Measurements from ENCODE around the gene CSNK1G1.
"Not testable (repeated sequence)": the region's sequence is repeated elsewhere in the genome, so short reads cannot be mapped to it uniquely, and the experiment has no call there.

The CSNK1G1 gene

GRCh38 chr15:64138331-64138941 lies 217.5 kb downstream of the CSNK1G1 start:
- in situ Hi-C loops (cut with MboI; ENCODE audit: low sequenced_read_pairs), result no loop called here

DNA sequence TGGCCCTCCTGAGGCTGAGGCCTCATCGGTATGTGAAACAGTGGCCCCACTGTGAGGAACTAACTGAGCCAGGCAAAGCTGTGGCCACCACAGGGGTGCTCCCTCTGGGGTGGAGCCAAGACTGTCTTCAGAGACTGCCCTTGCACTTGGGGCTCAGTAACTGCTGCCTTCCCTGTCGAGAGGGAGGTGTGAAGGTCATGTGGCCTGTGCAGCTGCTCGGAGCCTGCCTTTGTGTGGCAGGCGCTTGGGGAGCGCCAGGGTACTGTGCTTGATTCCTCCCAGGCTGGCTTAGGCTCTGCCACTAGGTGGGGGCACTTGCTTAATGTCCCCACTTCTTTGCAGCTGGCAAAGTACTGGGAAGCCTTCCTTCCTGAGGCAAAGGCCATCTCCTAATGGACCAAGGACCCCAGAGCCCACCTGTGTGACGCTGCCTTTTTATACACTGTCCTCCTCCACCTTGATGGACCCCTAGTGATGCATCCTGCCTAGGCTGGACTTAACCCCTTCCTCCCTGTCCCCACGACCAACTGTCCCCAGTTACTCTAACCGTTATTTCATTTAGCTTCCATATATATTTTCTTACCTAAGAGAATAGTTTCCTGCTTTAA lies 218.6 kb downstream of the CSNK1G1 start:
- in situ Hi-C loops (cut with MboI; ENCODE audit: low sequenced_read_pairs), result no loop called here

DNA sequence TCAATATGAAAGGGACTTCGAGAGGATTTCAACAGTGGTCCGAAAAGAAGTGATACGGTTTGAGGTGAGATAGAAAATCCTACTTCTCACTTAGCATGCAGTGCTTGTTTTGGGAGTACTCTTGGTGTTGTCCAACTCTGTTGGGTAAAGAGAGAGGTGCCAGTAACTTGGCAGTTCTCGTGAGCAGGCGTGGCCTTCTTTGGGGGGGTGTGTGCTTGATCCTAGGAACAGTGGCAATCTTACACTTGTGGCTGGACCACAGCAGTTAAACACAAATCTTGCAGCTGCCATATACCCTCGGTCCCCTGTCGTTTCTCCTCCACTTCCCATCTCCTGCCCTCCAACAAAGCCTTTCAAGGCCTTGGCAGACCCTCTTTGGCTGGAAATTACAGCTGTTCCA lies 219.6 kb downstream of the CSNK1G1 start:
- in situ Hi-C loops (cut with MboI; ENCODE audit: low sequenced_read_pairs), result no loop called here

- in situ Hi-C loops (cut with MboI; ENCODE audit: low sequenced_read_pairs), result no loop called here
These were observed 221.6 kb downstream of the CSNK1G1 start for GRCh38 chr15:64134345-64134829.

DNA sequence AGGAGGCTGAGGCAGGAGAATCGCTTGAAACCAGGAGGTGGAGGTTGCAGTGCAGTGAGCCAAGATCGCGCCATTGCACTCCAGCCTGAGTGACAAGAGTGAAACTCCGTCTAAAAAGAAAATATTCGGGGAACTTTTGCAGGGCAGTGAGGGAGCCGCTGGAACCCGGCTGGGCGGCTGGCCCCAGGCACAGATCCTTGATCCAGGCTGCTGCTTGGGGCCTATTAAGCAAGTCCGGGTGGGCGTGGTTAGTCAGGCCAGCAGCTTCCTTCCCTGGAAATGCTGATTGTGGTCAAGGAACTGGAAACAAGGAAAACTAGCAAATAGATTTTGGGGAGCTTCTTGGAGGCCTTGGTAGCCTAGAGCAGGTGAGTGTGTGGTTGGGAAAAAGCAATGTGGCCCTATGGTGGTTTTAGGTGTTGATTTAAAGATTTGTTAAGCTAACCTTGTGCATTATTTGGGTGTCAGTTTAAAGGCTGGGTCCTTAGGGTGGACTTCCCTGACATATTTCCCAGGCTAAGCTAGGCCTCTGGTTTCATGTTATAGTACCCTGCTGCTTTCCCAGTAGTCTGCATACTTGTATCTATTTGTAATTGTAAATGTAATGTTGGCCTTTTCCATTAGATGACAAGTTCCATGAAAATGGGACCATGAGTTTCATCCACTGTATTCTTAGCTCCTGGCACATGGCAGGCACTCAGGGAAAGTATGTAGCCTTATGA lies 222.2 kb downstream of the CSNK1G1 start:
- in situ Hi-C loops (cut with MboI; ENCODE audit: low sequenced_read_pairs), result no loop called here

- in situ Hi-C loops (cut with MboI; ENCODE audit: low sequenced_read_pairs), result no loop called here
These were observed 223.8 kb downstream of the CSNK1G1 start for GRCh38 chr15:64132217-64132616.

DNA sequence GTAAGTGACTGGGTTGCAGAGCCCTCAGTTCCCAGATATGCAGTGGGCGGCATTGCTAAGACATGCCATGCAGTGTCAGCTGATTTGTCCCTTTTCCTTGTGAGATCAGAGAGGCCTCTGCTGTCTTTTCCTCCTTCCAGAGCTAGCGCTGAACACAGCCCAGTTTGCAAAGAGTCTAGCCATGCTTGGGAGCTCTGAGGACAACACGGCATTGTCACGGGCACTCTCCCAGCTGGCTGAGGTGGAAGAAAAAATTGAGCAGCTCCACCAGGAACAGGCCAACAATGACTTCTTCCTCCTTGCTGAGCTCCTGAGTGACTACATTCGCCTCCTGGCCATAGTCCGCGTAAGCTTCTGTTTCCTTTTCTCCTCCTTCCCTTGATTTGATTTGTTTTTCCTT lies 224.4 kb downstream of the CSNK1G1 start:
- in situ Hi-C loops (cut with MboI; ENCODE audit: low sequenced_read_pairs), result no loop called here

DNA sequence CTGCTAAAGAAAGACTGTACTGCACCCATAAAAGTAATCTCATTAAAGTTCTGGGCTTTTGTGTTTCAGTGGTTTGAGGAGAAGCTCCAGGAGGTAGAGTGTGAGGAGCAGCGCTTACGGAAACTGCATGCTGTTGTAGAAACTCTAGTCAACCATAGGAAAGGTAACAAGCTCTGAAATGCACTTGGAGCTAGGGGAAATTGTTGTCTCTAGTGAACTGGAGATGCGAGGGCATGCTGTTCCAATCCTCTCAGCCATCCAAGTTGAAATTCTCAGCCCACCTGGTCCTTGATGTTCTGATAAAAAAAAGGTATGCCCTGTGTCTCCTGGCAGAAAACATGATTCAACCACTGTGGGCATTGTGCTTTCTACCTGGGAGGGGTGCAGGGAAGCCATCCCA lies 225.8 kb downstream of the CSNK1G1 start:
- in situ Hi-C loops (cut with MboI; ENCODE audit: low sequenced_read_pairs), result no loop called here

- in situ Hi-C loops (cut with MboI; ENCODE audit: low sequenced_read_pairs), result no loop called here
These were observed 228.3 kb downstream of the CSNK1G1 start for GRCh38 chr15:64127521-64128270.

DNA sequence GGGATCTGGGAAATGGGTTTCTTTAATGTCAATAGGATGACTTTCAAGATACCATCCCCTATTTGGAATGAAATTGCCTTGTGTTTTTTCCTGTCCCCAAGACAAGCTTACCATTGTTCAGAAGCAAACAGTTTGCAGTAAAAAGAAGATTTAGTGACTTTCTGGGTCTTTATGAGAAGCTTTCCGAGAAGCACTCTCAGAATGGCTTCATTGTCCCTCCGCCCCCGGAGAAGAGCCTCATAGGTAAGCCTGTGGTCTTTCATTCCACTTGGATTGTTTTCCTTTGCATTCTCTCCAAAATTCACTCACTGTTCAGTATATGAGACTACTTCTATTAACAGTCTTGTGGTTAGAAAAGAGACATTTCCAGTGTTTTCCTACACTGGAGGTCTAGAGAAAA lies 230.0 kb downstream of the CSNK1G1 start:
- in situ Hi-C loops (cut with MboI; ENCODE audit: low sequenced_read_pairs), result no loop called here

DNA sequence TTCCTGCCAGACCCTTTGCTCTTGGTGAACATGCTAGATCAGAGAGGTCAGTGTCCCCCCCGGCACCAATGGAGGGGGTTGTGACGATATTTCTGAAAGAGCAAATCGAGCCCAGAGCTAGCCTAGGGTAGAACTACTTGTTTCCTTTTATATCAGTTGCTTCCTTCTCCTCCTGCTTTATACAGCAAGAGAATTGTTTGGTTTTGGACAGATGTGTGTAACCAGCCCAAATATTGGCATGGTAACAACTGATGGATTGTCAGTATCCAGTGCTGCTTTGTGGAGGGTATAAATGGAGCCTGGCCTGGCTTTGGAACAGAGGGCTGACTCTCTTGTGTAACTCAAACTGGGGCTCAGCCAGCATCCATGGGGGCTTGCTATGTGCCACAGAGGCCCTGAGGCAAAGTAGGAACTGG lies 233.0 kb downstream of the CSNK1G1 start:
- in situ Hi-C loops (cut with MboI; ENCODE audit: low sequenced_read_pairs), result no loop called here

DNA sequence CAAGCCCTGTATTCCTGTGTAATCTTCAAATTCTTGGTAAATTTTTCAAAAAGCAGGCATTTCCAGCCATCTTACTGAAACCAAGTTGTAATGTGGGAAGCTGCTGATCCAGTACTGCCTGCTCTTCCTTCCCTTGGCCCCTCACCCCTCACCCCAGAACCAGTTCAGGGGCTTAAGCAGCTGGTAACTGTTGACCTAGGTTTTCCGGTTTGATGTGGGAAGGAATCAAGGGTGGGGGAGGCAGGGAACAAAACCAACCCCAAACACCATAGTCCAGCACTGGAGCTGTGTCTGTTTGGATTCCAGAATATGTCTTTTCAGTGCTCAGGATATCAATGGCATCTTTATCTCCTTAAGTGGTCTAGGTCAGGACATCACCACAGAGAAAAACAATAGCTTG lies 233.5 kb downstream of the CSNK1G1 start:
- in situ Hi-C loops (cut with MboI; ENCODE audit: low sequenced_read_pairs), result no loop called here

DNA sequence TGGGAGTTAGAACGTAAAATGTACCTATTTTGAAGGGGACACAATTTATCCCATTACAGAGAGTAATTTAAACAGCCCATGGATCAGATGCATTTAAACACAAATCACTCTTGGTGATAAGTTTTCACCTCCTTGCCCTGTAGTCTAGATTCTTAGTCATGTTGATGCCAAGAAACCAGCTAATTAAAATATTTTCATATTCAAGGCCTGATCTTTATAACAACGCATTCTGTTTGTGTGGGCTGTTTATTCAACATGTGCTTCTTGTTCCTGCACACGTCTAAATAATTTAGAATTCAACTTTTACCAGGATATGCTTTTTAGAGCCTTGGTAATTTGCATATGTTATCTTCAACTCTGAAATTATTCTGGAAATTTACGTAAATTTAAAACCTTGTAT lies 234.4 kb downstream of the CSNK1G1 start:
- in situ Hi-C loops (cut with MboI; ENCODE audit: low sequenced_read_pairs), result no loop called here

DNA sequence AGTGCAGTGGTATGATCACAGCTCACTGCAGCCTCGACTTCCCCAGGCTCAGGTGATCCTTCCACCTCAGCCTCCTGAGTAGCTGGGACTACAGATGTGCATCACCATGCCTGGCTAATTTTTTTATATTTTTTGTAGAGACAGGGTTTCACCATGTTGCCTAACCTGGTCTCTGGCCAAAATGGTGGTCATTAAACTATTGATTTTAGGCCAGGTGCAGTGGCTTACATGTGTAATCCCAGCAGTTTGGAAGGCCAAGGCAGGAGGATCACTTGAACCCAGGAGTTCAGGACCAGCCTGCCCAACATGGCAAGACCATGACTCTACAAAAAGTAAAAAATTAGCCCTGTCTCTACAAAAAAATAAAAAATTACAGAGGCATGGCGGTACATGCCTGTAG lies 235.7 kb downstream of the CSNK1G1 start:
- in situ Hi-C loops (cut with MboI; ENCODE audit: low sequenced_read_pairs), result not testable (repeated sequence)

DNA sequence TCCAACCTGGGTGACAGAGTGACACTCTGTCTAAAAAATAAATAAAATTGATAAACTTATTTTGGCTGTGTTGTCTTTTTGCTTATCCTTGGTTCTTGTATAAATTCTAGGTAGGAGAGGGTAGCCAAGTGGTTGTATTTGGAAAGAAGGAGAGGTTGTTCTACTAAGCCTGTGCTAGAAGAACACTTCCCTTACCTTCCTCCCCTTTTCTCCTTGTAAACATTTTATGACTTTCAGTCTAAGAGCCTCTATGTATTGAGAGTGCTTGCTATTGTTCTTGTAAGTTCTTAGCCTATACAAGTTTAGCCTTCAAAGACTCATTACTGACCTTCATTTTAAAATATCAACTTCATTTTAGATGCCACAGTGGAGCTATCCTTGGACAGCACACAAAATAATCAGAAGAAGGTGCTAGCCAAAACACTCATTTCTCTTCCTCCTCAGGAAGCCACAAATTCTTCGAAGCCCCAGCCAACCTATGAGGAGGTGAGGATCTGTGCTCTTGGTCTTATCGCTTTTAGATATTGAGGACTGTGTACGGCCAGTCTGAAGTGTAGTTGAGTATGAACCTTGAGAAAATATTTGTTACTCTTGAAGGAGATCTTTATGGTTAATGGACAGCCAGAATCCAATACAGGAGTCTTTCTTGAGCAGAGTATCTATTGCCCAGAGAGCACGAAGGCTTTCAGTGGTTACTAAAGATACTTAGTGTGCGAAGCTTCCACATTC lies 238.1 kb downstream of the CSNK1G1 start:
- in situ Hi-C loops (cut with MboI; ENCODE audit: low sequenced_read_pairs), result no loop called here

Measured in HL-60/S4 (cell line).